T-helper 1 cell (primary cell): ENCODE results near the gene MBL2.
A peak's percentile ranks its signal among the peaks of the same experiment; 100 is the strongest.

ENCODE experiments used
- DNase-seq, 5 donors: peaks; one replicate each; pipeline ENCODE4 v3.0.0-alpha.2; 2012 to 2020
- total RNA-seq, 4 donors: gene quantifications; one replicate each; lab custom pipeline; 2026; lab: John Stamatoyannopoulos, UW

MBL2 gene
- total RNA-seq: 0 reads per million in 4 donors

- no peak for DNase-seq
Observed at GRCh38 chr10:52772623-52773022, at the start of gene MBL2. TSS of gene MBL2 (minus strand) at chr10:52772784. CDS start at chr10:52771635, 1,149 bp downstream.

GRCh38 chr10:52820309-52820708, 47.7 kb upstream of the MBL2 start:
- DNase-seq: no peak

- peak in 1 of 5 donors; percentile 9 for DNase-seq
Observed at GRCh38 chr10:52818019-52818418, 45.4 kb upstream of the MBL2 start.

GRCh38 chr10:52814506-52814905, 41.9 kb upstream of the MBL2 start:
- no peak for DNase-seq

- no peak for DNase-seq
Observed at GRCh38 chr10:52811776-52812175, 39.2 kb upstream of the MBL2 start.

GRCh38 chr10:52810761-52811160, 38.2 kb upstream of the MBL2 start:
- DNase-seq: no peak

GRCh38 chr10:52807803-52808202, 35.2 kb upstream of the MBL2 start:
- no peak for DNase-seq

GRCh38 chr10:52805414-52806285, 33.1 kb upstream of the MBL2 start:
- DNase-seq: no peak

GRCh38 chr10:52801947-52802346, 29.4 kb upstream of the MBL2 start:
- no peak for DNase-seq

- DNase-seq: no peak
Observed at GRCh38 chr10:52786098-52786497, 13.5 kb upstream of the MBL2 start.

GRCh38 chr10:52785418-52785817, 12.8 kb upstream of the MBL2 start:
- DNase-seq: no peak

- no peak for DNase-seq
Observed at GRCh38 chr10:52783726-52784125, 11.1 kb upstream of the MBL2 start.

GRCh38 chr10:52782554-52782953, 10.0 kb upstream of the MBL2 start:
- DNase-seq: no peak

- DNase-seq: no peak
Observed at GRCh38 chr10:52780391-52781155, 8.0 kb upstream of the MBL2 start.

GRCh38 chr10:52779541-52780390, 7.2 kb upstream of the MBL2 start:
- peak in 1 of 5 donors; percentile 10 for DNase-seq

- DNase-seq: no peak
Observed at GRCh38 chr10:52778511-52779392, 6.2 kb upstream of the MBL2 start.

GRCh38 chr10:52777414-52777813, 4.8 kb upstream of the MBL2 start:
- no peak for DNase-seq

- DNase-seq: no peak
Observed at GRCh38 chr10:52776471-52776903, 3.9 kb upstream of the MBL2 start.

GRCh38 chr10:52775132-52775647, 2.6 kb upstream of the MBL2 start:
- DNase-seq: no peak

GRCh38 chr10:52774600-52775106, 2.1 kb upstream of the MBL2 start:
- DNase-seq: no peak

- DNase-seq: no peak
Observed at GRCh38 chr10:52774182-52774581, 1.6 kb upstream of the MBL2 start.
